ENCODE results near the gene INKA1. TPM values are rescaled to one million over a fixed set of nuclear protein-coding genes. Genes with fewer than 3 reads are reported as not detected.
A peak's percentile ranks its signal among the peaks of the same experiment; 100 is the strongest.

Gene INKA1
- polyA plus RNA-seq, 3 donors from 2014 or later: 1.2 TPM; not detected in 2

GRCh38 chr3:49842843-49843517 lies 39.9 kb downstream of the INKA1 start:
- H3K27ac Mint-ChIP-seq: no peak overlapping the region
- H3K27me3 Mint-ChIP-seq (ENCODE audit: low read depth in 3 of 3): no peaks in the 10 kb centered on the region
- H3K36me3 Mint-ChIP-seq: peaks cover 0 to 4% (median 0%) of the 10 kb centered on the region in 3 donors
- H3K9me3 Mint-ChIP-seq: no peaks in the 10 kb centered on the region
- H3K4me1 Mint-ChIP-seq: no peaks in the 10 kb centered on the region
- H3K4me3 Mint-ChIP-seq: no peak overlapping the region
- no peak for DNase-seq

GRCh38 chr3:49844464-49845183 lies 41.6 kb downstream of the INKA1 start:
- Mint-ChIP-seq H3K36me3 (peaks cover 0 to 4% (median 0%) of the 10 kb centered on the region in 3 donors), H3K9me3 (no peaks in the 10 kb centered on the region), H3K27me3 (ENCODE audit: low read depth in 3 of 3) (no peaks in the 10 kb centered on the region), H3K4me1 (no peaks in the 10 kb centered on the region), H3K27ac (peak overlapping the region in 1 of 6 donors; percentile 53), H3K4me3 (no peak overlapping the region)
- DNase-seq: no peak

GRCh38 chr3:49845694-49846093 lies 42.6 kb downstream of the INKA1 start:
- no peaks in the 10 kb centered on the region for H3K9me3 Mint-ChIP-seq
- no peak overlapping the region for H3K4me3 Mint-ChIP-seq
- peaks cover 0 to 4% (median 0%) of the 10 kb centered on the region in 3 donors for H3K36me3 Mint-ChIP-seq
- no peaks in the 10 kb centered on the region for H3K27me3 Mint-ChIP-seq (ENCODE audit: low read depth in 3 of 3)
- no peak for DNase-seq
- H3K27ac Mint-ChIP-seq: no peak overlapping the region
- H3K4me1 Mint-ChIP-seq: no peaks in the 10 kb centered on the region

Other genes starting within 250 kb of the INKA1 start
- under 1 TPM in 1 of 3 donors, not detected in 2; 0.42 TPM for gene BSN, start 248.8 kb upstream of the INKA1 start, polyA plus RNA-seq
- 100 to 1,000 TPM in 2 of 3 donors, 10 to 100 TPM in 1; 88.0 to 130 (median 121) TPM for gene APEH, start 128.9 kb upstream of the INKA1 start, polyA plus RNA-seq
- gene MST1, start 113.8 kb upstream of the INKA1 start, polyA plus RNA-seq: 1 to 10 TPM in 1 of 3 donors, under 1 TPM in 1, not detected in 1; 0.19 to 1.3 TPM
- gene RNF123, start 113.7 kb upstream of the INKA1 start, polyA plus RNA-seq: 10 to 100 TPM in 2 of 3 donors, 1 to 10 TPM in 1; 2.6 to 27.1 (median 11.8) TPM
- gene AMIGO3, start 83.6 kb upstream of the INKA1 start, polyA plus RNA-seq: 1 to 10 TPM in 2 of 3 donors, not detected in 1; 1.5 to 1.7 TPM
- gene GMPPB, start 79.3 kb upstream of the INKA1 start, polyA plus RNA-seq: 10 to 100 TPM; 13.5 to 35.2 (median 32.5) TPM
- gene IP6K1, start 16.7 kb upstream of the INKA1 start, polyA plus RNA-seq: 10 to 100 TPM; 18.2 to 43.6 (median 23.7) TPM
- gene CDHR4, start 3.4 kb upstream of the INKA1 start, polyA plus RNA-seq: not detected
- gene UBA7, start 10.7 kb downstream of the INKA1 start, polyA plus RNA-seq: 10 to 100 TPM; 28.5 to 72.6 (median 54.7) TPM
- 1 to 10 TPM in 2 of 3 donors, not detected in 1; 1.4 to 1.5 TPM for gene TRAIP, start 53.3 kb downstream of the INKA1 start, polyA plus RNA-seq
- not detected for gene CAMKV, start 66.6 kb downstream of the INKA1 start, polyA plus RNA-seq
- 1 to 10 TPM in 1 of 3 donors, under 1 TPM in 1, not detected in 1; 0.68 to 1.1 TPM for gene MST1R, start 100.6 kb downstream of the INKA1 start, polyA plus RNA-seq
- gene MON1A, start 126.5 kb downstream of the INKA1 start, polyA plus RNA-seq: 10 to 100 TPM; 11.5 to 24.0 (median 12.1) TPM
- gene RBM6, start 136.9 kb downstream of the INKA1 start, polyA plus RNA-seq: 10 to 100 TPM in 2 of 3 donors, 1 to 10 TPM in 1; 7.5 to 39.7 (median 19.2) TPM